GM19395 (cell line): ENCODE data around the gene SCAMP1.

Experiments used
- ATAC-seq: cut with Tn5 transposase; IDR thresholded peaks from one replicate; pipeline ENCODE4 v1.9.1; 2021; ENCODE audit warnings: mild to moderate bottlenecking, moderate library complexity; ENCODE audit not compliant: unreplicated experiment

Gene SCAMP1

GRCh38 chr5:78490709-78491485, 130.5 kb downstream of the SCAMP1 start:
- no peak for ATAC-seq

- no peak for ATAC-seq
These were observed 131.8 kb downstream of the SCAMP1 start for GRCh38 chr5:78492224-78492623.

- ATAC-seq, result no peak
These were observed 132.2 kb downstream of the SCAMP1 start for GRCh38 chr5:78492650-78493049.

- ATAC-seq, result no peak
These were observed 135.4 kb downstream of the SCAMP1 start for GRCh38 chr5:78495800-78496199.

- ATAC-seq, result no peak
These were observed 136.0 kb downstream of the SCAMP1 start for GRCh38 chr5:78496373-78496772.

- ATAC-seq, result peak; percentile 68
These were observed 137.4 kb downstream of the SCAMP1 start for GRCh38 chr5:78497573-78498533.

GRCh38 chr5:78499485-78499884, 139.1 kb downstream of the SCAMP1 start:
- no peak for ATAC-seq

- ATAC-seq, result no peak
These were observed 139.6 kb downstream of the SCAMP1 start for GRCh38 chr5:78500028-78500427.

- no peak for ATAC-seq
These were observed 140.5 kb downstream of the SCAMP1 start for GRCh38 chr5:78500871-78501270.

GRCh38 chr5:78501411-78502352, 141.3 kb downstream of the SCAMP1 start:
- no peak for ATAC-seq

- no peak for ATAC-seq
These were observed 143.7 kb downstream of the SCAMP1 start for GRCh38 chr5:78503958-78504653.

- ATAC-seq, result no peak
These were observed 144.6 kb downstream of the SCAMP1 start for GRCh38 chr5:78504704-78505677.

- no peak for ATAC-seq
These were observed 145.4 kb downstream of the SCAMP1 start for GRCh38 chr5:78505860-78506259.

- ATAC-seq, result no peak
These were observed 146.0 kb downstream of the SCAMP1 start for GRCh38 chr5:78506261-78507024.

GRCh38 chr5:78507531-78507930, 147.1 kb downstream of the SCAMP1 start:
- ATAC-seq, result no peak

GRCh38 chr5:78508186-78508765, 147.9 kb downstream of the SCAMP1 start:
- no peak for ATAC-seq

GRCh38 chr5:78509145-78509865, 148.9 kb downstream of the SCAMP1 start:
- ATAC-seq, result no peak
